Right atrium auricular region (tissue), 2 donors: Measurements from ENCODE around the gene MINDY3. TPM values are rescaled to one million over a fixed set of nuclear protein-coding genes. Genes with fewer than 3 reads are reported as not detected.

ENCODE experiments used
- DNase-seq: peaks from one replicate; pipeline ENCODE4 v3.0.0-alpha.2; 2019; ENCODE audit warnings: low spot score
- H3K27ac ChIP-seq, 2 donors: fragments of 200-600 bp; sonication (generic); 1 replicate in 1 of 2; 2 replicates in 1 of 2; pipeline ENCODE4 v1.5.1; 2016 to 2019
- H3K27me3 ChIP-seq, 2 donors: fragments of 200-600 bp; sonication (generic); one replicate each; pipeline versions ENCODE4 v1.5.1 to v1.6.0; 2017 to 2019
- H3K36me3 ChIP-seq: fragments of 200-600 bp; sonication (generic); one replicate; pipeline ENCODE4 v1.5.1; 2016
- H3K4me1 ChIP-seq, 2 donors: fragments of 200-600 bp; sonication (generic); one replicate each; pipeline versions ENCODE4 v1.5.1 to v1.6.0; 2017 to 2019
- H3K4me3 ChIP-seq, 2 donors: fragments of 200-600 bp; sonication (generic); 1 replicate in 1 of 2; 2 replicates in 1 of 2; pipeline ENCODE4 v1.5.1; 2017 to 2019; ENCODE audit warnings: mild to moderate bottlenecking in 1 of 2, moderate library complexity in 1 of 2
- H3K9me3 ChIP-seq, 2 donors: fragments of 200-600 bp; sonication (generic); one replicate each; pipeline ENCODE4 v1.5.1; 2019
- total RNA-seq, 2 donors: library from RNA; depleted of rRNA; stranded (reverse); fragments of >200 nt; gene quantifications; one replicate each; pipeline ENCODE4 v1.1.0, GENCODE V29; 2016
- TF ChIP-seq, protein P1 (sequence below), 2 donors: fragments of 200-600 bp; sonication (generic); IDR thresholded peaks; one replicate each; pipeline ENCODE4 v1.5.1; 2019; ENCODE audit warnings: antibody characterized with exemption in 2 of 2

Gene MINDY3
- total RNA-seq, 2 donors from 2014 or later = 15.1 to 15.3 TPM

DNA sequence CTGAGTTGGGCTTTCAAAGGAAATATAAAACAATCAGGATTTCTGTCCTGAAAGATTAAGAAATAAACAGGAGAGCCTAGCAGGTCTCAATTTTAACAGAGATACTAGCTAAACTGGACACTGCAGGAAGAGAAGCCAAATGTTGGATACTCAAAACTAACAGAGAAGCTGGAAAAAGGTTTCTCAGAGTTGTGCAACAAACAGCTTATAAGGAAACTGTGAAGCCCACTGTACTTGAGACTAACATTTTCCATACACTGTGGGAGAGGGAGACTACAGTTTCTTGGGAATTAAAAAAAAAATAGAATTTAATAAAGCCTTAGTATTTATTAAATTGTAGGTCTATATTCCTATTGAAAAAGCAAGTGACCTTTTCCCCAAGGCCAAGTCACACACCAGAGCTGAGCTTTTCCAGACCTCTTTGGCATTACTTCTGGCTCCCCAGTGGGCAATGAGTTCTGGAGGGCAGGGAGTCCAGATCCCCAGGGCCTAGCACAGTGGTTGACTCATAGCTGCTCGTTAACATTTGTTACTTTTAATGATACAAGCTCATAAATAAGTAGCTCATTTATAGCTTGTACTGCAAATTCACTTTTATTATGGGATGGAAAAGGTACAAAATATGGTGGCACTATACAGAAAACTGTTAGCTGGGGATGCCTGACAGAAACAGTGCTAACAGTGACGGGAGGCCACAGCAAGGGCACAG lies 68.3 kb downstream of the MINDY3 start:
- peaks cover 0 to 28% of the 10 kb centered on the region in 2 donors for H3K4me1 ChIP-seq
- H3K27ac ChIP-seq = peak overlapping the region in 1 of 2 donors; percentile 41
- H3K27me3 ChIP-seq = no peaks in the 10 kb centered on the region
- TF ChIP-seq, protein P1, sequence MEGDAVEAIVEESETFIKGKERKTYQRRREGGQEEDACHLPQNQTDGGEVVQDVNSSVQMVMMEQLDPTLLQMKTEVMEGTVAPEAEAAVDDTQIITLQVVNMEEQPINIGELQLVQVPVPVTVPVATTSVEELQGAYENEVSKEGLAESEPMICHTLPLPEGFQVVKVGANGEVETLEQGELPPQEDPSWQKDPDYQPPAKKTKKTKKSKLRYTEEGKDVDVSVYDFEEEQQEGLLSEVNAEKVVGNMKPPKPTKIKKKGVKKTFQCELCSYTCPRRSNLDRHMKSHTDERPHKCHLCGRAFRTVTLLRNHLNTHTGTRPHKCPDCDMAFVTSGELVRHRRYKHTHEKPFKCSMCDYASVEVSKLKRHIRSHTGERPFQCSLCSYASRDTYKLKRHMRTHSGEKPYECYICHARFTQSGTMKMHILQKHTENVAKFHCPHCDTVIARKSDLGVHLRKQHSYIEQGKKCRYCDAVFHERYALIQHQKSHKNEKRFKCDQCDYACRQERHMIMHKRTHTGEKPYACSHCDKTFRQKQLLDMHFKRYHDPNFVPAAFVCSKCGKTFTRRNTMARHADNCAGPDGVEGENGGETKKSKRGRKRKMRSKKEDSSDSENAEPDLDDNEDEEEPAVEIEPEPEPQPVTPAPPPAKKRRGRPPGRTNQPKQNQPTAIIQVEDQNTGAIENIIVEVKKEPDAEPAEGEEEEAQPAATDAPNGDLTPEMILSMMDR (IDR thresholded peaks at IDR 0.05) = no peak
- H3K4me3 ChIP-seq = no peak overlapping the region
- no peaks in the 10 kb centered on the region for H3K9me3 ChIP-seq
- peaks cover 10% of the 10 kb centered on the region for H3K36me3 ChIP-seq
- no peak for DNase-seq

DNA sequence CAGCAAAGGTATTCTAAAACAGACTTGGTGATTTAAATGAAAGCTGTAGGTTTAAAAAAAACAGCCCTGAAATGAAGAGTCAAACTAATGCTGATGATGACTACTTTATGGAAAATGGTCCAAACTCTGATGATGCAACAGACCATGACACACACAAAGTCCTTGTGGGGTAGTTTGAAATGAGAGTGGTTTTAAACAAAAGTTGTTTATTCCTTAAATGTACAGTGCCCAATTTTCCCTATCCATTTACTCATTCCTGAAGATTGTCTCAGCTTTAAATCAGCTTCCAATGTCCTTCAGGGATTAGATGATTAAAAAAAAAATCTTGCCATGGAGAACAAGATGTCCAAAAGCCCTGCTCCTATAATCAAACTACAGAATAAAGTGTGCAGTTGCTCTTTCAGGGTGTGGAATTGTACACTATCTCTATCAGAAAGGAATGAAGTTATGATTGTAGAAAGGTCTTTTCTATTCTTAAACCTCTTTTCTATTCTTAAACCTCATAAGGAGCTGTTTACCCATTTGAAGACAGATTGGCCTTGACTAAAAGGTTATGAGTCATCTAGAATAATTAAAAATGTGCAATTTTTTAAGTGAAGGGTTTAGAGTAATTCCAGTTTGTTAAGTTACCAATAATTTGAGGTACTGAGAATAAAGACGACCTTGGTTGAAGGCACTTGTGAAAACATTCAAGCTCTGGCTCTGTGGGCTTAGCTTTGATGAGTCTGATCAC lies 70.3 kb downstream of the MINDY3 start:
- H3K27me3 ChIP-seq = no peaks in the 10 kb centered on the region
- H3K4me1 ChIP-seq = peaks cover 0 to 28% of the 10 kb centered on the region in 2 donors
- DNase-seq = no peak
- peak overlapping the region in 1 of 2 donors; percentile 45 for H3K27ac ChIP-seq
- peaks cover 14% of the 10 kb centered on the region for H3K36me3 ChIP-seq
- no peak overlapping the region for H3K4me3 ChIP-seq
- TF ChIP-seq, protein P1 (IDR thresholded peaks at IDR 0.05) = no peak
- no peaks in the 10 kb centered on the region for H3K9me3 ChIP-seq

DNA sequence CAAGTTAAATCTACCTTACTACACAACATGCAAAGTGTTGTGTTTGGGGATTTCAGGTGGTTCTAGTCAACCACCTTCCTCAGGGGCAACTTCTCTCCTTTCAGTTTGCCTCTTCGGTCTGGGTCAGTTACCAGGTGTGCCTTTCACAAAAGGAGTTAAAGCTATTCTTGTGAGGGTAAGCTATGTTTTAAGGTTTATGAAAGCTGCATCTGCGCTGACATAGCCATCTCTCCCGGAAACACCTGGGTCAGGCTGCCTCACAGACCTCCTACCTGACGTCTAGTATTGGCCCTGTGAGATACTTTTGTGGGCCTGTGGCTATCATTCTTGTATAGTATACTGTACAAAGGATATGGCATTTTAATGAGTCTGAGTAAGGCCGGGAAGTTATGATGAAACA lies 72.9 kb downstream of the MINDY3 start:
- TF ChIP-seq, protein P1 (IDR thresholded peaks at IDR 0.05) = no peak
- Histone ChIP-seq H3K27me3 (no peaks in the 10 kb centered on the region), H3K27ac (no peak overlapping the region), H3K4me3 (no peak overlapping the region), H3K36me3 (peaks cover 13% of the 10 kb centered on the region), H3K4me1 (peaks cover 0 to 27% of the 10 kb centered on the region in 2 donors), H3K9me3 (no peaks in the 10 kb centered on the region)
- DNase-seq = no peak

DNA sequence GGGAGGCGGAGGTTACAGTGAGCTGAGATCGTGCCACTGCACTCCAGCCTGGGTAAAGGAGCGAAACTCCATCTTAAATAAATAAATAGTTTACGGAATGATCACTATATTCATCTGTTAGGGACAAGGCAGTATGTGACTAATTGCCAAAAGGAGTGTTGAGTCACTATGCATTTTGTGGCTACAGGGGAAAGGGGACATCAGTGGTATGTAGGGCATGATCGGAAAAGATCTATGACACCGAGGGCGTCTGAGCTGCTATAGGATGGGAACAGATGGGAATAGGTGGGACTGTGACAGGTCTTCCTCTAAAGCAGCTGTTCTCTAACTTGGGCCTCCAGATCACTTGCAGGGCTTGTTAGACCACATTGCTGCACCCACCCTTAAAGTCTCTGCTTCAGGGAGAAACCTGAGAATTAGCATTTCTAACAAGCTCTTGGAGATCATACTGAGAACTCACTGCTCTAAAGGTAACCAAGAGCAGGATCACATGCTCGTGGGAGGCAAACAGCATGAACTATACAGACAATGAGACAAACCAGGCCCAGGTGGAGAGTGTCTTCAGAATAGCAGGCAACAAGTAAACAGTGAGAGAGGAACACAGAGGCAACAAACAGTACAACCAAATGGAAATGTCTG lies 75.5 kb downstream of the MINDY3 start:
- no peak overlapping the region for H3K4me3 ChIP-seq
- H3K9me3 ChIP-seq = no peaks in the 10 kb centered on the region
- H3K36me3 ChIP-seq = peaks cover 13% of the 10 kb centered on the region
- H3K4me1 ChIP-seq = peaks cover 0 to 2% of the 10 kb centered on the region in 2 donors
- TF ChIP-seq, protein P1 (IDR thresholded peaks at IDR 0.05) = no peak
- DNase-seq = no peak
- H3K27ac ChIP-seq = no peak overlapping the region
- no peaks in the 10 kb centered on the region for H3K27me3 ChIP-seq

DNA sequence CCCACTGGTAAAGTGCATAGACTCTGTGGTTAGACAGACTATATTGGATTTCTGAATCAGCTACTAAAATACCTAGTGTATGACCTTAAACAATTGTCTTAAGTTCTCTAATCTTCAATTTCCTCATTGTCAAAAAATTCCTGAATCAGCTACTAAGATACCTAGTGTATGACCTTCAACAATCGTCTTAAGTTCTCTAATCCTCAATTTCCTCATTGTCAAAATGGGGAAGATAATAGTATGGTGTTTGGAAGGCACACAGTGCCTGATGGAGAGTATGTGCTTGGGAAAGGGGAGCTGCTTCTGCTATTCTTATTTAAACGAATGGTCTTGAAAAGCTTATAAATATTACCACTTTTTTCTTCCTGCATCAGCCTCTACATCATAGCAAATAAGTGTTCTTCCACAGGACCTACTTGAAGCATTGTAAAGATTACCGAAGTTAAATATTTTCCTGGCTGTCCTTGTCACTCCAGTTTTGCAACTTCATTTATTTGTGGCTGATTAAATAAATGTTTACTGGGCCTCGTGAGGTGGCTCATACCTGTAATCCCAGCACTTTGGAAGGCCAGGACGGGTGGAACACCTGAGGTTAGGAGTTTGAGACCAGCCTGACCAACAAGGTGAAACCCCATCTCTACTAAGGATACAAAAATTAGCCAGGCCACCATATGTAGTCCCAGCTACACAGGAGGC lies 76.2 kb downstream of the MINDY3 start:
- Histone ChIP-seq H3K9me3 (no peaks in the 10 kb centered on the region), H3K36me3 (peaks cover 13% of the 10 kb centered on the region), H3K4me1 (no peaks in the 10 kb centered on the region), H3K27me3 (no peaks in the 10 kb centered on the region), H3K27ac (no peak overlapping the region), H3K4me3 (no peak overlapping the region)
- no peak for DNase-seq
- TF ChIP-seq, protein P1 (IDR thresholded peaks at IDR 0.05) = no peak
